Gastroesophageal sphincter (tissue), 4 donors: ENCODE measurements around the gene CDC26. TPM values are rescaled to one million over a fixed set of nuclear protein-coding genes. Genes with fewer than 3 reads are reported as not detected.

Experiments
- ATAC-seq: fragments of 150-250 bp; one replicate; pipeline ENCODE4 v1.9.1; 2016; ENCODE audit warnings: mild to moderate bottlenecking, moderate library complexity
- H3K27ac ChIP-seq, 4 donors: fragments of 200-600 bp; sonication (generic) in 3 of 4; 1 replicate in 3 of 4; 2 replicates in 1 of 4; pipeline ENCODE4 v1.5.1; 2016 to 2019
- H3K27me3 ChIP-seq: fragments of 200-600 bp; sonication (generic); one replicate; pipeline ENCODE4 v1.5.1; 2019
- H3K36me3 ChIP-seq, 2 donors: fragments of 200-600 bp; sonication (generic); one replicate each; pipeline ENCODE4 v1.5.1; 2019; ENCODE audit warnings: control low read depth in 1 of 2
- H3K4me1 ChIP-seq, 3 donors: fragments of 200-600 bp; sonication (generic); 1 replicate in 2 of 3; 2 replicates in 1 of 3; pipeline ENCODE4 v1.5.1; 2016 to 2019; ENCODE audit warnings: control low read depth in 2 of 3
- H3K4me3 ChIP-seq, 2 donors: fragments of 200-600 bp; sonication (generic); one replicate each; pipeline ENCODE4 v1.5.1; 2019; ENCODE audit warnings: mild to moderate bottlenecking in 1 of 2, moderate library complexity in 1 of 2
- H3K9me3 ChIP-seq, 3 donors: fragments of 200-600 bp; sonication (generic); one replicate each; pipeline ENCODE4 v1.5.1; 2017 to 2019; ENCODE audit warnings: control low read depth in 2 of 3
- EP300 ChIP-seq: sonication (generic); formaldehyde crosslinking; IDR thresholded peaks from one replicate; pipeline ENCODE4 v1.6.1; 2017; ENCODE audit warnings: antibody characterized with exemption, mild to moderate bottlenecking
- POLR2A ChIP-seq, 2 donors: fragments of 450-650 bp; IDR thresholded peaks; one replicate each; pipeline ENCODE4 v1.6.1; 2017; ENCODE audit warnings: antibody characterized with exemption in 2 of 2, mild to moderate bottlenecking in 2 of 2, moderate library complexity in 1 of 2
- POLR2AphosphoS5 ChIP-seq: sonication (generic); formaldehyde crosslinking; IDR thresholded peaks from one replicate; pipeline ENCODE4 v1.6.1; 2017; ENCODE audit warnings: antibody characterized with exemption
- WGBS, 2 donors: methylation state at CpG; one replicate each; pipeline ENCODE4 v1.1.5; 2018; ENCODE audit warnings: low coverage in 1 of 2; 5-methylcytosine and 5-hydroxymethylcytosine counted together
- total RNA-seq, 4 donors: library from RNA; depleted of rRNA; stranded (reverse); fragments of >200 nt; gene quantifications; one replicate each; pipeline ENCODE4 v1.1.0, GENCODE V29; 2016
- TF ChIP-seq, protein P1 (sequence below), 4 experiments: fragments of 200-600 bp in 2 of 4; fragments of 450-650 bp in 2 of 4; sonication (generic) in 1 of 4; IDR thresholded peaks; one replicate each; pipeline ENCODE4 v1.5.1; 2017 to 2019; ENCODE audit warnings: antibody characterized with exemption in 4 of 4, mild to moderate bottlenecking in 2 of 4, moderate library complexity in 2 of 4

The CDC26 gene
- total RNA-seq, 4 donors from 2014 or later, result 31.4 to 54.4 (median 42.1) TPM

DNA sequence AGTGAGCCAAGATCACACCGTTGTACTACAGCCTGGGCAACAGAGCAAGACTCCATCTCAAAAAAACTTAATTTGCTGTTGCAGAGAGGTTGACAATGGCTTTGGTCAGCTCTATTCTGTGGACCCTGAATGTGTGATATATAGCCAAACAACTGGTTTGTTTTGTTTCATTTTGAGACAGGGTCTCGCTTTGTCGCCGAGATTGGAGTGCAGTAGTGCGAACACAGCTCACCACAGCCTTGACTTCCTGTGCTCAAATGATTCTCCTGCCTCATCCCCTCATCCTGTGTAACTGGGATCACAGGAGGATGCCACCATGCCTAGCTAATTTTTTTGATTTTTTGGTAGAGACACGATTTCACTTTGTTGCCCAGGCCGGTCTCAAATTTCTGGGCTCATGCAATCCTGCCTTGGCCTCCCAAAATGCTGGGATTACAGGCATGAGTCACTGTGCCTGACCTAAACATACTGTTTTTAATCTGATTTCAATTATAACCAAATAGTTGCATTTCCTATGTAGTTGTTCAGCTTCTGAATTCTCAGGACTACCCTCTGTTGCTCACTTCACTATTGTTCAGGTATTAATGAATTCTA lies 18.0 kb upstream of the CDC26 start:
- TF ChIP-seq POLR2AphosphoS5, result no peak
- no peak for TF ChIP-seq POLR2A (IDR thresholded peaks at IDR 0.05)
- TF ChIP-seq, protein P1, sequence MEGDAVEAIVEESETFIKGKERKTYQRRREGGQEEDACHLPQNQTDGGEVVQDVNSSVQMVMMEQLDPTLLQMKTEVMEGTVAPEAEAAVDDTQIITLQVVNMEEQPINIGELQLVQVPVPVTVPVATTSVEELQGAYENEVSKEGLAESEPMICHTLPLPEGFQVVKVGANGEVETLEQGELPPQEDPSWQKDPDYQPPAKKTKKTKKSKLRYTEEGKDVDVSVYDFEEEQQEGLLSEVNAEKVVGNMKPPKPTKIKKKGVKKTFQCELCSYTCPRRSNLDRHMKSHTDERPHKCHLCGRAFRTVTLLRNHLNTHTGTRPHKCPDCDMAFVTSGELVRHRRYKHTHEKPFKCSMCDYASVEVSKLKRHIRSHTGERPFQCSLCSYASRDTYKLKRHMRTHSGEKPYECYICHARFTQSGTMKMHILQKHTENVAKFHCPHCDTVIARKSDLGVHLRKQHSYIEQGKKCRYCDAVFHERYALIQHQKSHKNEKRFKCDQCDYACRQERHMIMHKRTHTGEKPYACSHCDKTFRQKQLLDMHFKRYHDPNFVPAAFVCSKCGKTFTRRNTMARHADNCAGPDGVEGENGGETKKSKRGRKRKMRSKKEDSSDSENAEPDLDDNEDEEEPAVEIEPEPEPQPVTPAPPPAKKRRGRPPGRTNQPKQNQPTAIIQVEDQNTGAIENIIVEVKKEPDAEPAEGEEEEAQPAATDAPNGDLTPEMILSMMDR (IDR thresholded peaks at IDR 0.05), result no peak
- no peak for TF ChIP-seq EP300
- WGBS, 2 donors, result 91 to 92% methylated on average over 7 of the region's 7 CpGs
- Histone ChIP-seq H3K27ac (no peak overlapping the region), H3K9me3 (no peaks in the 10 kb centered on the region), H3K4me3 (no peak overlapping the region), H3K36me3 (peaks cover 8 to 58% of the 10 kb centered on the region in 2 donors), H3K4me1 (no peaks in the 10 kb centered on the region), H3K27me3 (no peaks in the 10 kb centered on the region)
- no peak for ATAC-seq

DNA sequence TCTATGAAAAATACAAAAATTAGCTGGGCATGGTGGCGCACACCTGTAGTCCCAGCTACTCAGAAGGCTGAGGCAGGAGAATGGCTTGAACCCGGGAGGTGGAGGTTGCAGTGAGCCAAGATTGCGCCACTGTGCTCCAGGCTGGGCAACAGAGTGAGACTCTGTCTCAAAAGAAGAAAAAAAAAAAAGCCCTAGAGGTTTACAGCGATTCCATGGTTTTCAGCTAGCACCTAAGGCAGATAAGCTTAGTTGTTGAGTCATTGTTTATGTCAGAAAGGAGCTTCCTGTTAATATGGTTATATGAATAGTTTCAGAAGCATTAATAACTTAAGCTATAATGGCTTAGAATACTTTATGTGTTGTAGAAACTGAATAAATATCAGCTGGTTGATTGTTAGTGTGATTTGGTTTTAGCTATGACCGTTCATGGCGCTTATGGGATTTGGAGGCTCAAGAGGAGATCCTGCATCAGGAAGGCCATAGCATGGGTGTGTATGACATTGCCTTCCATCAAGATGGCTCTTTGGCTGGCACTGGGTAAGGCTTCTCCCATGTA lies 14.8 kb upstream of the CDC26 start:
- Histone ChIP-seq H3K27ac (no peak overlapping the region), H3K4me1 (no peaks in the 10 kb centered on the region), H3K36me3 (peaks cover 8 to 90% of the 10 kb centered on the region in 2 donors), H3K27me3 (no peaks in the 10 kb centered on the region), H3K9me3 (no peaks in the 10 kb centered on the region), H3K4me3 (no peak overlapping the region)
- 80 to 97% methylated on average over 3 to 6 of the region's 6 CpGs for WGBS, 2 donors
- ATAC-seq, result no peak
- TF ChIP-seq POLR2A (IDR thresholded peaks at IDR 0.05) (no peak), EP300 (no peak), POLR2AphosphoS5 (no peak)
- TF ChIP-seq, protein P1 (IDR thresholded peaks at IDR 0.05), result no peak

DNA sequence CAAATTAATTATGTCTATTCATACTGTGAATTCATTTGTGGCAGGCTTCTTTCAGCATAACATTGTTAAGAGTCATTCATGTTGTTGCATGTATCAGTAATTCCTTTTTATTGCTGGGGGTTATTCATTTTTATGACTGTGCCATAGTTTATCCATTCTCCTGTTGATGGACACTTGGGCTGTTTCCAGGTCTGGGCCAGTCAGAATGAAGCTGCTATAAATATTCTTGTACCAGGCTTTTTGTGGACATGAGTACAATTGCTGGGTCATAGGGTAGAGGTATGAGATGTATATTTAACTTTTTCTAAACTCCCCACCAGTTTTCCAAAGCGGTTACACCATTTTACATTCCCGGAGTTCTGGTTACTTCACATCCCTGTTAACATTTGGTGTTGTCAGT lies 13.7 kb upstream of the CDC26 start:
- Histone ChIP-seq H3K27ac (no peak overlapping the region), H3K4me3 (no peak overlapping the region), H3K4me1 (no peaks in the 10 kb centered on the region), H3K9me3 (no peaks in the 10 kb centered on the region), H3K36me3 (peaks cover 8 to 100% of the 10 kb centered on the region in 2 donors), H3K27me3 (no peaks in the 10 kb centered on the region)
- TF ChIP-seq POLR2A (IDR thresholded peaks at IDR 0.05), result no peak
- 97 to 100% methylated on average over 2 of the region's 2 CpGs for WGBS, 2 donors
- ATAC-seq, result no peak

DNA sequence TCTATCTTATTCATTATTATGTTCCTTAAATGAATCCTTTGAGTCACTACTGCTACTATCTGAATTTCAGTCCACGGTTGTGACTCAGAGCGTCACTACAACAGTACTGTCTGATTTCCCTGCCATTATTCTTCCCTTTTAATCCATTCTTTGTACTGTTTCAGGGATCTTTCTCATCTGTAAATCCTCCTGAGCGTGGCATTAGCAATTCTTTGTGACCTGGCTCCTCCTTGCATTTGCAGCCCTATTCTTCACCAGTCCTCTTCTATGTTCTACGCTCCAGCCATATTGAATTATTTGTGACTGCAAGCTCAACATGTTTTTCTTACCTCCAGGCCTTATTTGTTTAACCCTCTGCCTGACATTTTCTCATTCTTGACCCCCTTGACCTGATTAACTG lies 6.0 kb upstream of the CDC26 start:
- peaks cover 0 to 22% (median 3%) of the 10 kb centered on the region in 3 donors for H3K4me1 ChIP-seq
- no peak for ATAC-seq
- H3K4me3 ChIP-seq, result no peak overlapping the region
- H3K27me3 ChIP-seq, result no peaks in the 10 kb centered on the region
- peaks cover 11 to 96% of the 10 kb centered on the region in 2 donors for H3K36me3 ChIP-seq
- H3K9me3 ChIP-seq, result no peaks in the 10 kb centered on the region
- TF ChIP-seq POLR2A (IDR thresholded peaks at IDR 0.05) (no peak), POLR2AphosphoS5 (no peak), EP300 (no peak)
- TF ChIP-seq, protein P1 (IDR thresholded peaks at IDR 0.05), result no peak
- no peak overlapping the region for H3K27ac ChIP-seq
- 86 to 96% methylated on average over 3 to 4 of the region's 4 CpGs for WGBS, 2 donors

DNA sequence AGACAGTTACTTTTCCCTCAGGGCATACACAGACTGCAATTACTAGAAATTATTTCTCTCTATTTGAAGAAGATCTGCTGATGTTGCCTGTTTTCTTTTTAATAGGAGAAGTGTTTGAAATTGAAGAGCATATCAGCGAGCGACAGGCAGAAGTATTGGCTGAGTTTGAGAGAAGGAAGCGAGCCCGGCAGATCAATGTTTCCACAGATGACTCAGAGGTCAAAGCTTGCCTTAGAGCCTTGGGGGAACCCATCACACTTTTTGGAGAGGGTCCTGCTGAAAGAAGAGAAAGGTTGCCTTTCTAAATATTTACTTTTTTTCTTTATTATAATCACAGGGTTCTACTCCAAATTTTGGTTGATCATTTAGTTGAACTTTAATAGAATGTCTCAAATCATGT lies 3.5 kb upstream of the CDC26 start:
- Histone ChIP-seq H3K4me3 (no peak overlapping the region), H3K27ac (no peak overlapping the region), H3K4me1 (peaks cover 2 to 35% (median 11%) of the 10 kb centered on the region in 3 donors), H3K36me3 (peaks cover 11 to 71% of the 10 kb centered on the region in 2 donors), H3K9me3 (no peaks in the 10 kb centered on the region), H3K27me3 (no peaks in the 10 kb centered on the region)
- 79 to 84% methylated on average over 2 to 4 of the region's 4 CpGs for WGBS, 2 donors
- no peak for TF ChIP-seq EP300
- TF ChIP-seq, protein P1 (IDR thresholded peaks at IDR 0.05), result no peak
- TF ChIP-seq POLR2AphosphoS5, result no peak
- no peak for TF ChIP-seq POLR2A (IDR thresholded peaks at IDR 0.05)
- no peak for ATAC-seq
